Measurements from ENCODE around the gene ADARB2. TPM values are rescaled to one million over a fixed set of nuclear protein-coding genes. Genes with fewer than 3 reads are reported as not detected.

ADARB2 gene
- total and polyA plus RNA-seq, 2 experiments from 2014 or later = 2.0 to 5.0 TPM

DNA sequence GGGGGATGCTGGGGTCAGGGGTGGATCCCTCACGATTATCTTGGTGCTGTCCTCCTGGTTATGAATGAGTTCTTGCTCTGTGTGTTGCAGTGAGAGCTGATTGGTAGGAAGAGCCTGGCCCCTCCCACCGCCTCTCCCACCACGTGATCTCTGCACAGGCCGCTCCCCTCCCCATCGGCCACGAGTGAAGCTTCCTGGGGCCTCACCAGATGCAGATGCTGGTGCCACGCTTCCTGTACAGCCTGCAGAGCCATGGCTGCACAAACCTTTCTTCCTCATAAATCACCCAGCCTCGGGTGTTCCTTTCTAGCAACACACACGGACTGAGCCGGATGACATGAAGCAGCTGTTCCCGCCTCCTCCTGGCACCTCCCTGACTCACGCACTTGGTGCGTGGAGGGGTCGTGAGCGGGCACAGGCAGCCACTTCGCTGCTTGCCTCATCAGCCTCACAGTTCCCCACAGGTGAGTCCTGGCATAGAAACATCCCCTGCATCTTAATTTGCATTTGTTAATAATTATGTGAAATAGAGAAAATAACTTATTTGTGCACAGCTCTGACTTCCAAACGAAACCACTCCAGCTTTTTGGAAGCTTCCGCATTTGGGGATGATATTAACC lies 210.8 kb downstream of the ADARB2 start:
- Histone ChIP-seq H3K9me2 (ENCODE audit: insufficient read depth) (no peaks in the 10 kb centered on the region), H3K4me3 (no peak overlapping the region), H4K20me1 (replicated peaks; ENCODE audit: insufficient read depth) (no peaks in the 10 kb centered on the region; the same call in 1 of the 2 replicates), H3F3A (replicated peaks; ENCODE audit: low read depth) (no peaks in the 10 kb centered on the region), H3K4me1 (ENCODE audit: insufficient read depth) (peaks cover 15% of the 10 kb centered on the region), H2AFZ (no peak overlapping the region), H3K27me3 (ENCODE audit: insufficient read depth) (no peaks in the 10 kb centered on the region), H3K27ac (ENCODE audit: low read depth) (no peak overlapping the region), H3K36me3 (ENCODE audit: insufficient read depth) (no peaks in the 10 kb centered on the region), H3K79me2 (replicated peaks; ENCODE audit: insufficient read depth) (no peaks in the 10 kb centered on the region), H3K4me2 (no peak overlapping the region)
- Mint-ChIP-seq H3K4me3 (no peak overlapping the region), H3K27me3 (ENCODE audit: insufficient read depth, low read depth, poor library complexity) (peaks cover 10% of the 10 kb centered on the region), H3K27ac (no peak overlapping the region), H3K9me3 (no peaks in the 10 kb centered on the region), H3K4me1 (peaks cover 41% of the 10 kb centered on the region), H3K36me3 (ENCODE audit: low read depth) (no peaks in the 10 kb centered on the region; the same call in 2 of the 3 replicates)
- DNase-seq (ENCODE audit: low spot score) (no peak), ATAC-seq (peak; percentile 69)
- TF ChIP-seq ZNF331 (CRISPR knock-in tag; IDR thresholded peaks at IDR 0.05; ENCODE audit: low read depth) (no peak), EZH2 (IDR thresholded peaks at IDR 0.05; ENCODE audit: low read depth, unreplicated experiment) (no peak), STAT1 (IDR thresholded peaks at IDR 0.05; ENCODE audit: unreplicated experiment) (no peak)

DNA sequence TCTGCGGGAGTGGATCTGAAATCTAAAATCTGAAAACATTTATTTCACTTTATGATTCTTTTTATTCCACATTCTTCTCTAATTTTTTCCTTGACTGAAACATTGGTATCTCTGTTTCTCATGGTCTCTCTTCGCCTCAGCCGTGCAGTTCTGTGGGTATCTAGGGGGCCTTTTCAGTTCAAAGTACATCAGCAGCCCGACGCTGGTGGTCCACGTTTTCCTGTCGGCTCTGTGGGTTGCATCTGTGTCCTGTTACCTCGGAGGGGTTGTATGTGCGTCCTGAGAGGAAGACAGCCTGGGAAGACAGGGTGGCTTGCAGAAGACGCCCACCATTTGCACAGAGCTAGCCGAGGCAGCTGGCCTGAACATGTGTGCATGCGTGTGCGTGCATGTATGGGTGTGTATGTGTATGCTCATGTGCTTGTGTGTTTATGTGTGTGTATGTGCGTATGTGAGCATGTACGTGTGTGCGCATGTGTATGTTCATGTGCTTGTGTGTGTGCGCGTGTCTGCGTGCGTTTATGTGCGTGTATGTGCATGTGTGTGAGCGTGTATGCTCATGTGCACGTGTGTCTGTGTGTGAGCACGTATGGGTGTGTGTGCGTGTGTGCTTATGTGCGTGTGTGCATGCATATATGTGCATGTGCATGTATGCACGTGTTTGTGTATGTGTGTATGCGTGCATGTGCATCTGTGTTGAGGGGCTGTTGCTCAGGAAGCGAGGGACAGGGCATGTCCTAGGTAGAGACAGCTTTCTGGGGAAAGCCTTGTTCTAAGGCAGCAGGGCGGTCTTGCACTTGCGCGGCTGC lies 211.8 kb downstream of the ADARB2 start:
- Histone ChIP-seq H3K4me1 (ENCODE audit: insufficient read depth) (peaks cover 24% of the 10 kb centered on the region), H3F3A (replicated peaks; ENCODE audit: low read depth) (no peaks in the 10 kb centered on the region), H3K27ac (ENCODE audit: low read depth) (no peak overlapping the region), H3K27me3 (ENCODE audit: insufficient read depth) (no peaks in the 10 kb centered on the region), H3K9me2 (ENCODE audit: insufficient read depth) (no peaks in the 10 kb centered on the region), H3K4me3 (no peak overlapping the region), H2AFZ (no peak overlapping the region), H4K20me1 (replicated peaks; ENCODE audit: insufficient read depth) (no peaks in the 10 kb centered on the region; the same call in 1 of the 2 replicates), H3K4me2 (no peak overlapping the region), H3K79me2 (replicated peaks; ENCODE audit: insufficient read depth) (no peaks in the 10 kb centered on the region), H3K36me3 (ENCODE audit: insufficient read depth) (no peaks in the 10 kb centered on the region)
- DNase-seq (ENCODE audit: low spot score) (no peak), ATAC-seq (no peak)
- Mint-ChIP-seq H3K4me3 (no peak overlapping the region), H3K36me3 (ENCODE audit: low read depth) (no peaks in the 10 kb centered on the region; the same call in 2 of the 3 replicates), H3K4me1 (peaks cover 46% of the 10 kb centered on the region), H3K27ac (no peak overlapping the region), H3K9me3 (no peaks in the 10 kb centered on the region), H3K27me3 (ENCODE audit: insufficient read depth, low read depth, poor library complexity) (peaks cover 10% of the 10 kb centered on the region)
- no peak for TF ChIP-seq EZH2phosphoT487 (IDR thresholded peaks at IDR 0.05; ENCODE audit: unreplicated experiment)
- no peak for TF ChIP-seq EZH2 (IDR thresholded peaks at IDR 0.05; ENCODE audit: low read depth, unreplicated experiment)
- TF ChIP-seq, protein P1, sequence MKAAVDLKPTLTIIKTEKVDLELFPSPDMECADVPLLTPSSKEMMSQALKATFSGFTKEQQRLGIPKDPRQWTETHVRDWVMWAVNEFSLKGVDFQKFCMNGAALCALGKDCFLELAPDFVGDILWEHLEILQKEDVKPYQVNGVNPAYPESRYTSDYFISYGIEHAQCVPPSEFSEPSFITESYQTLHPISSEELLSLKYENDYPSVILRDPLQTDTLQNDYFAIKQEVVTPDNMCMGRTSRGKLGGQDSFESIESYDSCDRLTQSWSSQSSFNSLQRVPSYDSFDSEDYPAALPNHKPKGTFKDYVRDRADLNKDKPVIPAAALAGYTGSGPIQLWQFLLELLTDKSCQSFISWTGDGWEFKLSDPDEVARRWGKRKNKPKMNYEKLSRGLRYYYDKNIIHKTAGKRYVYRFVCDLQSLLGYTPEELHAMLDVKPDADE (IDR thresholded peaks at IDR 0.05) = no peak
- no peak for TF ChIP-seq CREB1 (CRISPR knock-in tag; IDR thresholded peaks at IDR 0.05; ENCODE audit: low read depth)
- TF ChIP-seq NANOG (IDR thresholded peaks at IDR 0.05; ENCODE audit: borderline replicate concordance) = no peak

DNA sequence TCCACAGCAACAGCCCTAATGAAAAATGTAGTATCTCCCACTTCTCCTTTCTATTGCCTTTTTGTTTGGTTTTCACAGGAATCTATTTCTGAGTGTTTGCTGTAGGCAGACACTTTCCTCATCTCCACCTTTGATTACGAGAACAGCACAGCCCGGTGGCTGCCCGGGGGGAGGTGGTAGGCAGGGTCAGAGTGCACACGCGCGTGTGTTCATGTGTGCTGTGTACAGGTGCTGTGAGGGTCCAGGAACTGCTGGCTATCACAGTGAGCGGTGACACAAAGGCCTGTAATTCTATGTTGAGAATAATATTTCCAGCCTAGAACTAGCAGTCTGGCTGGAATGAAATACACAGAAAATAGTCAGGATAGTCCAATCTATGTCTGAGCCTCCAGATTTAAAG lies 212.8 kb downstream of the ADARB2 start:
- Histone ChIP-seq H2AFZ (no peak overlapping the region), H3K27me3 (ENCODE audit: insufficient read depth) (no peaks in the 10 kb centered on the region), H3K4me2 (no peak overlapping the region), H4K20me1 (replicated peaks; ENCODE audit: insufficient read depth) (no peaks in the 10 kb centered on the region; the same call in 1 of the 2 replicates), H3K79me2 (replicated peaks; ENCODE audit: insufficient read depth) (no peaks in the 10 kb centered on the region), H3F3A (replicated peaks; ENCODE audit: low read depth) (no peaks in the 10 kb centered on the region), H3K9me2 (ENCODE audit: insufficient read depth) (no peaks in the 10 kb centered on the region), H3K27ac (ENCODE audit: low read depth) (no peak overlapping the region), H3K4me1 (ENCODE audit: insufficient read depth) (peaks cover 24% of the 10 kb centered on the region), H3K4me3 (no peak overlapping the region), H3K36me3 (ENCODE audit: insufficient read depth) (no peaks in the 10 kb centered on the region)
- TF ChIP-seq, protein P1 (IDR thresholded peaks at IDR 0.05) = no peak
- TF ChIP-seq NANOG (IDR thresholded peaks at IDR 0.05; ENCODE audit: borderline replicate concordance) (no peak), ZNF331 (CRISPR knock-in tag; IDR thresholded peaks at IDR 0.05; ENCODE audit: low read depth) (no peak), CREB1 (CRISPR knock-in tag; IDR thresholded peaks at IDR 0.05; ENCODE audit: low read depth) (no peak), EZH2 (IDR thresholded peaks at IDR 0.05; ENCODE audit: low read depth, unreplicated experiment) (no peak), STAT1 (IDR thresholded peaks at IDR 0.05; ENCODE audit: unreplicated experiment) (no peak), JUNB (IDR thresholded peaks at IDR 0.05; ENCODE audit: unreplicated experiment) (no peak), POLR2AphosphoS5 (IDR thresholded peaks at IDR 0.05; ENCODE audit: low read depth) (no peak)
- TF ChIP-seq, protein P2, sequence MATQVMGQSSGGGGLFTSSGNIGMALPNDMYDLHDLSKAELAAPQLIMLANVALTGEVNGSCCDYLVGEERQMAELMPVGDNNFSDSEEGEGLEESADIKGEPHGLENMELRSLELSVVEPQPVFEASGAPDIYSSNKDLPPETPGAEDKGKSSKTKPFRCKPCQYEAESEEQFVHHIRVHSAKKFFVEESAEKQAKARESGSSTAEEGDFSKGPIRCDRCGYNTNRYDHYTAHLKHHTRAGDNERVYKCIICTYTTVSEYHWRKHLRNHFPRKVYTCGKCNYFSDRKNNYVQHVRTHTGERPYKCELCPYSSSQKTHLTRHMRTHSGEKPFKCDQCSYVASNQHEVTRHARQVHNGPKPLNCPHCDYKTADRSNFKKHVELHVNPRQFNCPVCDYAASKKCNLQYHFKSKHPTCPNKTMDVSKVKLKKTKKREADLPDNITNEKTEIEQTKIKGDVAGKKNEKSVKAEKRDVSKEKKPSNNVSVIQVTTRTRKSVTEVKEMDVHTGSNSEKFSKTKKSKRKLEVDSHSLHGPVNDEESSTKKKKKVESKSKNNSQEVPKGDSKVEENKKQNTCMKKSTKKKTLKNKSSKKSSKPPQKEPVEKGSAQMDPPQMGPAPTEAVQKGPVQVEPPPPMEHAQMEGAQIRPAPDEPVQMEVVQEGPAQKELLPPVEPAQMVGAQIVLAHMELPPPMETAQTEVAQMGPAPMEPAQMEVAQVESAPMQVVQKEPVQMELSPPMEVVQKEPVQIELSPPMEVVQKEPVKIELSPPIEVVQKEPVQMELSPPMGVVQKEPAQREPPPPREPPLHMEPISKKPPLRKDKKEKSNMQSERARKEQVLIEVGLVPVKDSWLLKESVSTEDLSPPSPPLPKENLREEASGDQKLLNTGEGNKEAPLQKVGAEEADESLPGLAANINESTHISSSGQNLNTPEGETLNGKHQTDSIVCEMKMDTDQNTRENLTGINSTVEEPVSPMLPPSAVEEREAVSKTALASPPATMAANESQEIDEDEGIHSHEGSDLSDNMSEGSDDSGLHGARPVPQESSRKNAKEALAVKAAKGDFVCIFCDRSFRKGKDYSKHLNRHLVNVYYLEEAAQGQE (IDR thresholded peaks at IDR 0.05; ENCODE audit: unreplicated experiment) = no peak
- no peak overlapping the region for H3K4me3 Mint-ChIP-seq
- no peak overlapping the region for H3K27ac Mint-ChIP-seq
- ATAC-seq (no peak), DNase-seq (ENCODE audit: low spot score) (no peak)
- peaks cover 10% of the 10 kb centered on the region for H3K27me3 Mint-ChIP-seq (ENCODE audit: insufficient read depth, low read depth, poor library complexity)
- H3K36me3 Mint-ChIP-seq (ENCODE audit: low read depth) = no peaks in the 10 kb centered on the region; the same call in 2 of the 3 replicates
- H3K4me1 Mint-ChIP-seq = peaks cover 46% of the 10 kb centered on the region
- no peaks in the 10 kb centered on the region for H3K9me3 Mint-ChIP-seq
